HepG2 (cell line): ENCODE results near the gene HIC1. TPM values are rescaled to one million over a fixed set of nuclear protein-coding genes. Genes with fewer than 3 reads are reported as not detected.

ENCODE experiments used
- BORCS8-MEF2B ChIP-seq: sonication (generic); formaldehyde crosslinking; IDR thresholded peaks from 2 replicates; pipeline ENCODE4 v1.8.0; 2022; ENCODE audit warnings: mild to moderate bottlenecking, missing genetic modification reagents
- CCDC6 ChIP-seq: sonication (generic); formaldehyde crosslinking; IDR thresholded peaks from 2 replicates; pipeline ENCODE4 v1.8.1; 2022; ENCODE audit warnings: mild to moderate bottlenecking, missing genetic modification reagents, moderate library complexity
- LCORL ChIP-seq, 2 experiments: fragments of 450-650 bp in 1 of 2; sonication (generic) in 1 of 2; formaldehyde crosslinking in 1 of 2; IDR thresholded peaks; 2 replicates each; pipeline versions ENCODE4 v1.5.0 to v1.6.1; 2017 to 2020; ENCODE audit warnings: antibody characterized with exemption in 1 of 2, missing genetic modification reagents in 1 of 2
- MIXL1 ChIP-seq: IDR thresholded peaks from 2 replicates; pipeline ENCODE4 v1.6.1; 2016
- MTA3 ChIP-seq: sonication (generic); formaldehyde crosslinking; IDR thresholded peaks from 2 replicates; pipeline ENCODE4 v1.4.0; 2020; ENCODE audit warnings: missing genetic modification reagents
- NFRKB ChIP-seq: fragments of 450-650 bp; IDR thresholded peaks from 2 replicates; pipeline ENCODE4 v1.6.1; 2017
- NPAS2 ChIP-seq: sonication (generic); formaldehyde crosslinking; IDR thresholded peaks from 2 replicates; pipeline ENCODE4 v1.8.0; 2022; ENCODE audit warnings: mild to moderate bottlenecking, missing genetic modification reagents, borderline replicate concordance
- PAWR ChIP-seq: sonication (generic); formaldehyde crosslinking; IDR thresholded peaks from 2 replicates; pipeline ENCODE4 v1.4.0; 2020; ENCODE audit warnings: missing genetic modification reagents, mild to moderate bottlenecking, borderline replicate concordance
- ZFYVE20 ChIP-seq: sonication (generic); formaldehyde crosslinking; IDR thresholded peaks from 2 replicates; pipeline ENCODE4 v1.8.0; 2023; ENCODE audit warnings: low read depth, mild to moderate bottlenecking, moderate library complexity, missing genetic modification reagents, borderline replicate concordance
- ZMYM4 ChIP-seq: sonication (generic); formaldehyde crosslinking; IDR thresholded peaks from 2 replicates; pipeline ENCODE4 v1.8.1; 2023; ENCODE audit warnings: mild to moderate bottlenecking, missing genetic modification reagents
- ZNF224 ChIP-seq: sonication (generic); formaldehyde crosslinking; IDR thresholded peaks from 2 replicates; pipeline ENCODE4 v1.5.0; 2020; ENCODE audit warnings: mild to moderate bottlenecking, missing genetic modification reagents
- ZNF317 ChIP-seq: sonication (generic); formaldehyde crosslinking; IDR thresholded peaks from 2 replicates; pipeline ENCODE4 v1.5.0; 2020; ENCODE audit warnings: mild to moderate bottlenecking, missing genetic modification reagents
- ZNF546 ChIP-seq: sonication (generic); formaldehyde crosslinking; conservative IDR thresholded peaks from 2 replicates; pipeline ENCODE4 v1.8.1; 2023; ENCODE audit warnings: mild to moderate bottlenecking, missing genetic modification reagents
- ZNF552 ChIP-seq: sonication (generic); formaldehyde crosslinking; IDR thresholded peaks from 2 replicates; pipeline ENCODE4 v1.9.0; 2022; ENCODE audit warnings: missing genetic modification reagents, mild to moderate bottlenecking, borderline replicate concordance
- ZNF557 ChIP-seq: sonication (generic); formaldehyde crosslinking; IDR thresholded peaks from 2 replicates; pipeline ENCODE4 v1.4.0; 2020; ENCODE audit warnings: missing genetic modification reagents
- ZNF563 ChIP-seq: sonication (generic); formaldehyde crosslinking; IDR thresholded peaks from 2 replicates; pipeline ENCODE4 v1.8.0; 2022; ENCODE audit warnings: mild to moderate bottlenecking, moderate library complexity, missing genetic modification reagents
- ZSCAN20 ChIP-seq: sonication (generic); formaldehyde crosslinking; IDR thresholded peaks from 2 replicates; pipeline ENCODE4 v1.4.0; 2020; ENCODE audit warnings: missing genetic modification reagents, mild to moderate bottlenecking, borderline replicate concordance
- polyA plus RNA-seq, 8 experiments: library from polyadenylated mRNA; depleted of rRNA in 3 of 8; stranded (reverse) in 7 of 8; unstranded in 1 of 8; fragments of >200 nt; fragmentation: Illumina TruSeq in 4 of 8; extraction: Trizol in 4 of 8; gene quantifications; 2 replicates each; pipeline versions ENCODE4 v1.2.1 to v1.2.3, GENCODE V29; 2011 to 2016; ENCODE audit warnings: low read depth in 4 of 8, missing spikeins in 1 of 8, mixed read lengths in 1 of 8; ENCODE audit not compliant: insufficient read depth in 1 of 8
- total RNA-seq, 5 experiments: library from RNA; depleted of rRNA; stranded (reverse); fragments of >200 nt; fragmentation: Illumina TruSeq; extraction: Trizol; gene quantifications; 2 replicates each; pipeline ENCODE4 v1.2.3, GENCODE V29; 2016; ENCODE audit warnings: low read depth in 1 of 5
- TF ChIP-seq, protein P1 (sequence below): sonication (generic); formaldehyde crosslinking; IDR thresholded peaks from 2 replicates; pipeline ENCODE4 v1.5.0; 2020; ENCODE audit warnings: missing genetic modification reagents
- TF ChIP-seq, protein P2 (sequence below): sonication (generic); formaldehyde crosslinking; IDR thresholded peaks from 2 replicates; pipeline ENCODE4 v1.5.0; 2020; ENCODE audit warnings: mild to moderate bottlenecking, missing genetic modification reagents, borderline replicate concordance
- TF ChIP-seq, protein P3 (sequence below): fragments of 450-650 bp; IDR thresholded peaks from 2 replicates; pipeline ENCODE4 v1.6.1; 2016
- TF ChIP-seq, protein P4 (sequence below): IDR thresholded peaks from 2 replicates; pipeline ENCODE4 v1.6.1; 2016; ENCODE audit warnings: missing biosample characterization, missing genetic modification reagents, low read depth

Gene HIC1
- total and polyA plus RNA-seq, 2 of the 13 experiments (the other 11 are each of a cell fraction or from before 2014, with no cell fraction given) = 0.04 to 0.31 TPM

DNA sequence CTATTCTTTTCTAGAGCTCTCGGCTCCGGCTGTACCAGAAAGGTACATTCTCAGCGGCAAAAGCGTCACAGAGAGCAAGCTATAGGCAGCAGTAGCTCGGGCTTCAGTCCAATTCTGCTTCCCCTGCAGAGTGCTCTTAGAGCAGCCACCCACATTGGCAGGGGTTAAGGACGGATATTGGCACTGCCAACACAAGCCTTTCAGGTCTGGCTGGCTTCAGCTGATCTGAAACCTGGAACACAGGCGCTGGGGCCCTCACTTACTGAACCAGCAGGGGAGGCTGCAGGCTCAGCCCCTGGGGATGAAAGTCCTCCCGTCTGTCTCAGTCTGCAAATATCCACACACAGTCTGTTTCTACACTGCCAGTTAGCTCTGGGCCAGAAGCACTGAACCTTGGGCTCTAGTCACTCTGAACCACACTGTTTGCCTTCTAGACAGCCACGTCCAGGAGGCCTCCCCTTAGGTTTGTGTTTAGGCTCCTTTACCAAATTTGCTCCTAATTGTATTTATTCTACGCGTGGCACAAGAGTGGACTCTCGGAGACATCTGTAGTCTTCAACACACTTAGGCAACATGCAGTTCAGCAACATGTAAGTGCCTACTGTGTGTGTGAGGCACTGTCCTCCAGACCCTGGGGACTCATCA, 40.1 kb downstream of the HIC1 start (continued):
- TF ChIP-seq ZNF563 (no peak), BORCS8-MEF2B (no peak), MIXL1 (CRISPR knock-in tag) (0 out of 2 replicates have a peak, but pooled peaks have one; percentile 42), CCDC6 (CRISPR knock-in tag) (peak; percentile 37; the same call in 1 of the 2 replicates), LCORL (IDR thresholded peaks at IDR 0.05) (no peak), LCORL (CRISPR knock-in tag; IDR thresholded peaks at IDR 0.05) (peak; percentile 93), NPAS2 (CRISPR knock-in tag) (no peak), ZNF557 (no peak), NFRKB (no peak), MTA3 (CRISPR knock-in tag) (no peak), ZMYM4 (CRISPR knock-in tag) (peak; percentile 77), ZSCAN20 (no peak), ZNF224 (no peak), ZNF546 (CRISPR knock-in tag) (no peak), ZNF552 (CRISPR knock-in tag) (no peak), PAWR (CRISPR knock-in tag) (no peak), ZFYVE20 (no peak), ZNF317 (no peak)
- TF ChIP-seq, protein P1, sequence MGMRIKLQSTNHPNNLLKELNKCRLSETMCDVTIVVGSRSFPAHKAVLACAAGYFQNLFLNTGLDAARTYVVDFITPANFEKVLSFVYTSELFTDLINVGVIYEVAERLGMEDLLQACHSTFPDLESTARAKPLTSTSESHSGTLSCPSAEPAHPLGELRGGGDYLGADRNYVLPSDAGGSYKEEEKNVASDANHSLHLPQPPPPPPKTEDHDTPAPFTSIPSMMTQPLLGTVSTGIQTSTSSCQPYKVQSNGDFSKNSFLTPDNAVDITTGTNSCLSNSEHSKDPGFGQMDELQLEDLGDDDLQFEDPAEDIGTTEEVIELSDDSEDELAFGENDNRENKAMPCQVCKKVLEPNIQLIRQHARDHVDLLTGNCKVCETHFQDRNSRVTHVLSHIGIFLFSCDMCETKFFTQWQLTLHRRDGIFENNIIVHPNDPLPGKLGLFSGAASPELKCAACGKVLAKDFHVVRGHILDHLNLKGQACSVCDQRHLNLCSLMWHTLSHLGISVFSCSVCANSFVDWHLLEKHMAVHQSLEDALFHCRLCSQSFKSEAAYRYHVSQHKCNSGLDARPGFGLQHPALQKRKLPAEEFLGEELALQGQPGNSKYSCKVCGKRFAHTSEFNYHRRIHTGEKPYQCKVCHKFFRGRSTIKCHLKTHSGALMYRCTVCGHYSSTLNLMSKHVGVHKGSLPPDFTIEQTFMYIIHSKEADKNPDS (CRISPR knock-in tag) = 0 out of 2 replicates have a peak, but pooled peaks have one; percentile 19
- TF ChIP-seq, protein P2, sequence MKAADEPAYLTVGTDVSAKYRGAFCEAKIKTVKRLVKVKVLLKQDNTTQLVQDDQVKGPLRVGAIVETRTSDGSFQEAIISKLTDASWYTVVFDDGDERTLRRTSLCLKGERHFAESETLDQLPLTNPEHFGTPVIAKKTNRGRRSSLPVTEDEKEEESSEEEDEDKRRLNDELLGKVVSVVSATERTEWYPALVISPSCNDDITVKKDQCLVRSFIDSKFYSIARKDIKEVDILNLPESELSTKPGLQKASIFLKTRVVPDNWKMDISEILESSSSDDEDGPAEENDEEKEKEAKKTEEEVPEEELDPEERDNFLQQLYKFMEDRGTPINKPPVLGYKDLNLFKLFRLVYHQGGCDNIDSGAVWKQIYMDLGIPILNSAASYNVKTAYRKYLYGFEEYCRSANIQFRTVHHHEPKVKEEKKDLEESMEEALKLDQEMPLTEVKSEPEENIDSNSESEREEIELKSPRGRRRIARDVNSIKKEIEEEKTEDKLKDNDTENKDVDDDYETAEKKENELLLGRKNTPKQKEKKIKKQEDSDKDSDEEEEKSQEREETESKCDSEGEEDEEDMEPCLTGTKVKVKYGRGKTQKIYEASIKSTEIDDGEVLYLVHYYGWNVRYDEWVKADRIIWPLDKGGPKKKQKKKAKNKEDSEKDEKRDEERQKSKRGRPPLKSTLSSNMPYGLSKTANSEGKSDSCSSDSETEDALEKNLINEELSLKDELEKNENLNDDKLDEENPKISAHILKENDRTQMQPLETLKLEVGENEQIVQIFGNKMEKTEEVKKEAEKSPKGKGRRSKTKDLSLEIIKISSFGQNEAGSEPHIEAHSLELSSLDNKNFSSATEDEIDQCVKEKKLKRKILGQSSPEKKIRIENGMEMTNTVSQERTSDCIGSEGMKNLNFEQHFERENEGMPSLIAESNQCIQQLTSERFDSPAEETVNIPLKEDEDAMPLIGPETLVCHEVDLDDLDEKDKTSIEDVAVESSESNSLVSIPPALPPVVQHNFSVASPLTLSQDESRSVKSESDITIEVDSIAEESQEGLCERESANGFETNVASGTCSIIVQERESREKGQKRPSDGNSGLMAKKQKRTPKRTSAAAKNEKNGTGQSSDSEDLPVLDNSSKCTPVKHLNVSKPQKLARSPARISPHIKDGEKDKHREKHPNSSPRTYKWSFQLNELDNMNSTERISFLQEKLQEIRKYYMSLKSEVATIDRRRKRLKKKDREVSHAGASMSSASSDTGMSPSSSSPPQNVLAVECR (CRISPR knock-in tag) = peak; percentile 64; the same call in 1 of the 2 replicates
- TF ChIP-seq, protein P3, sequence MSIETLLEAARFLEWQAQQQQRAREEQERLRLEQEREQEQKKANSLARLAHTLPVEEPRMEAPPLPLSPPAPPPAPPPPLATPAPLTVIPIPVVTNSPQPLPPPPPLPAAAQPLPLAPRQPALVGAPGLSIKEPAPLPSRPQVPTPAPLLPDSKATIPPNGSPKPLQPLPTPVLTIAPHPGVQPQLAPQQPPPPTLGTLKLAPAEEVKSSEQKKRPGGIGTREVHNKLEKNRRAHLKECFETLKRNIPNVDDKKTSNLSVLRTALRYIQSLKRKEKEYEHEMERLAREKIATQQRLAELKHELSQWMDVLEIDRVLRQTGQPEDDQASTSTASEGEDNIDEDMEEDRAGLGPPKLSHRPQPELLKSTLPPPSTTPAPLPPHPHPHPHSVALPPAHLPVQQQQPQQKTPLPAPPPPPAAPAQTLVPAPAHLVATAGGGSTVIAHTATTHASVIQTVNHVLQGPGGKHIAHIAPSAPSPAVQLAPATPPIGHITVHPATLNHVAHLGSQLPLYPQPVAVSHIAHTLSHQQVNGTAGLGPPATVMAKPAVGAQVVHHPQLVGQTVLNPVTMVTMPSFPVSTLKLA = no peak
- TF ChIP-seq, protein P4, sequence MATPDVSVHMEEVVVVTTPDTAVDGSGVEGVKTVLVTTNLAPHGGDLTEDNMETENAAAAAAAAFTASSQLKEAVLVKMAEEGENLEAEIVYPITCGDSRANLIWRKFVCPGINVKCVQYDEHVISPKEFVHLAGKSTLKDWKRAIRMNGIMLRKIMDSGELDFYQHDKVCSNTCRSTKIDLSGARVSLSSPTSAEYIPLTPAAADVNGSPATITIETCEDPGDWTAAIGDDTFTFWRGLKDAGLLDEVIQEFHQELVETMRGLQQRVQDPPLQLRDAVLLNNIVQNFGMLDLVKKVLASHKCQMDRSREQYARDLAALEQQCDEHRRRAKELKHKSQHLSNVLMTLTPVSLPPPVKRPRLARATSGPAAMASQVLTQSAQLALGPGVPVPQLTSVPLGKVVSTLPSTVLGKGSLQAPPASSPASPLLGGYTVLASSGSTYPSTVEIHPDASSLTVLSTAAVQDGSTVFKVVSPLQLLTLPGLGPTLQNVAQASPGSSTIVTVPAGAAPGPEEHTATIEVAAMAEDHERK (CRISPR knock-in tag) = no peak
